Skin of body (tissue), 2 donors: ENCODE data around the gene ADGRL1. TPM values are rescaled to one million over a fixed set of nuclear protein-coding genes. Genes with fewer than 3 reads are reported as not detected.
"Not testable (repeated sequence)": the region's sequence is repeated elsewhere in the genome, so short reads cannot be mapped to it uniquely, and the experiment has no call there.

Source experiments
- DNase-seq: peaks from one replicate; lab custom pipeline; 2025; lab: John Stamatoyannopoulos, UW
- total RNA-seq: library from RNA; depleted of rRNA; stranded (reverse); fragments of >200 nt; gene quantifications from one replicate; pipeline ENCODE4 v1.2.3, GENCODE V29; 2014

ADGRL1 gene
- 22.6 TPM for total RNA-seq

- DNase-seq = not testable (repeated sequence)
Measured at GRCh38 chr19:14205452-14206287, at the start of gene ADGRL1. Gene ADGRL1 (minus strand): TSS chr19:14206169. CDS start chr19:14183602, 22,567 bp downstream.

GRCh38 chr19:14255316-14255715 is 49.3 kb upstream of the ADGRL1 start:
- not testable (repeated sequence) for DNase-seq

GRCh38 chr19:14253822-14254599 is 48.0 kb upstream of the ADGRL1 start:
- not testable (repeated sequence) for DNase-seq

GRCh38 chr19:14252136-14252535 is 46.2 kb upstream of the ADGRL1 start:
- DNase-seq = not testable (repeated sequence)

- DNase-seq = no peak
Measured at GRCh38 chr19:14250870-14251269, 44.9 kb upstream of the ADGRL1 start.

GRCh38 chr19:14250315-14250714 is 44.3 kb upstream of the ADGRL1 start:
- not testable (repeated sequence) for DNase-seq

- not testable (repeated sequence) for DNase-seq
Measured at GRCh38 chr19:14249891-14250290, 43.9 kb upstream of the ADGRL1 start.

GRCh38 chr19:14249012-14249754 is 43.2 kb upstream of the ADGRL1 start:
- DNase-seq = peak; percentile 31

- DNase-seq = peak; percentile 73
Measured at GRCh38 chr19:14248578-14249011, 42.6 kb upstream of the ADGRL1 start.

- not testable (repeated sequence) for DNase-seq
Measured at GRCh38 chr19:14247548-14248471, 41.8 kb upstream of the ADGRL1 start.

GRCh38 chr19:14247205-14247547 is 41.2 kb upstream of the ADGRL1 start:
- not testable (repeated sequence) for DNase-seq

GRCh38 chr19:14244393-14244792 is 38.4 kb upstream of the ADGRL1 start:
- DNase-seq = not testable (repeated sequence)

GRCh38 chr19:14243718-14244117 is 37.7 kb upstream of the ADGRL1 start:
- not testable (repeated sequence) for DNase-seq

- DNase-seq = no peak
Measured at GRCh38 chr19:14237014-14237941, 31.3 kb upstream of the ADGRL1 start.

GRCh38 chr19:14232945-14233344 is 27.0 kb upstream of the ADGRL1 start:
- DNase-seq = not testable (repeated sequence)

- peak; percentile 48 for DNase-seq
Measured at GRCh38 chr19:14228446-14229071, 22.6 kb upstream of the ADGRL1 start.

- not testable (repeated sequence) for DNase-seq
Measured at GRCh38 chr19:14226498-14226897, 20.5 kb upstream of the ADGRL1 start.

- no peak for DNase-seq
Measured at GRCh38 chr19:14222886-14223285, 16.9 kb upstream of the ADGRL1 start.

- DNase-seq = not testable (repeated sequence)
Measured at GRCh38 chr19:14221345-14221744, 15.4 kb upstream of the ADGRL1 start.
